CD4-positive, alpha-beta T cell treated with Interleukin-10 for 1 hour (primary cell): ENCODE measurements around the gene VPS13C.
"Not testable (repeated sequence)": the region's sequence is repeated elsewhere in the genome, so short reads cannot be mapped to it uniquely, and the experiment has no call there.

Experiments used
- DNase-seq: peaks from one replicate; pipeline ENCODE4 v3.0.0-alpha.2; 2020

The VPS13C gene

GRCh38 chr15:62068810-62069167 is 8.5 kb upstream of the VPS13C start:
- no peak for DNase-seq

GRCh38 chr15:62068071-62068809 is 8.0 kb upstream of the VPS13C start:
- peak; percentile 11 for DNase-seq

GRCh38 chr15:62067448-62068044 is 7.3 kb upstream of the VPS13C start:
- DNase-seq = peak; percentile 9

GRCh38 chr15:62066663-62067447 is 6.6 kb upstream of the VPS13C start, which contains the start of gene C2CD4A:
Gene C2CD4A, plus strand, starts transcription at chr15:62066977. Its CDS starts 637 bp downstream, at chr15:62067614.
- peak; percentile 58 for DNase-seq

GRCh38 chr15:62063825-62064635 is 3.8 kb upstream of the VPS13C start:
- no peak for DNase-seq

GRCh38 chr15:62060896-62061280 is 641 bp upstream of the VPS13C start:
- no peak for DNase-seq

- peak; percentile 72 for DNase-seq
These were observed 483 bp downstream of the VPS13C start for GRCh38 chr15:62059816-62060112.

- no peak for DNase-seq
These were observed 985 bp downstream of the VPS13C start for GRCh38 chr15:62059108-62059815.

GRCh38 chr15:62058327-62059028 is 1.8 kb downstream of the VPS13C start:
- no peak for DNase-seq

- no peak for DNase-seq
These were observed 2.8 kb downstream of the VPS13C start for GRCh38 chr15:62057341-62057980.

- DNase-seq = no peak
These were observed 5.3 kb downstream of the VPS13C start for GRCh38 chr15:62054979-62055378.

- no peak for DNase-seq
These were observed 6.7 kb downstream of the VPS13C start for GRCh38 chr15:62053439-62054085.

- no peak for DNase-seq
These were observed 7.5 kb downstream of the VPS13C start for GRCh38 chr15:62052713-62053112.

- no peak for DNase-seq
These were observed 9.1 kb downstream of the VPS13C start for GRCh38 chr15:62051166-62051565.

GRCh38 chr15:62050115-62050514 is 10.1 kb downstream of the VPS13C start:
- DNase-seq = no peak

- not testable (repeated sequence) for DNase-seq
These were observed 12.0 kb downstream of the VPS13C start for GRCh38 chr15:62048254-62048653.

- DNase-seq = no peak
These were observed 12.9 kb downstream of the VPS13C start for GRCh38 chr15:62047282-62047827.

GRCh38 chr15:62046078-62046743 is 14.0 kb downstream of the VPS13C start:
- no peak for DNase-seq

- DNase-seq = no peak
These were observed 24.9 kb downstream of the VPS13C start for GRCh38 chr15:62035256-62035924.
